Loucy (cell line): ENCODE results near the gene BCDIN3D.

Experiments used
- CTCF ChIP-seq: fragments of 200-600 bp; sonication (generic); conservative IDR thresholded peaks from 2 replicates; pipeline ENCODE4 v1.5.1; 2014; ENCODE audit warnings: mild to moderate bottlenecking, antibody characterized with exemption, low read length
- EZH2phosphoT487 ChIP-seq: fragments of 200-600 bp; IDR thresholded peaks from 2 replicates; pipeline ENCODE4 v1.6.1; 2018; ENCODE audit warnings: antibody characterized with exemption, mild to moderate bottlenecking, moderate library complexity, borderline replicate concordance

GRCh38 chr12:49873361-49873934 lies 30.5 kb upstream of the BCDIN3D start:
- TF ChIP-seq CTCF (no peak), EZH2phosphoT487 (no peak)
